Measurements from ENCODE around the gene IZUMO1R.

DNA sequence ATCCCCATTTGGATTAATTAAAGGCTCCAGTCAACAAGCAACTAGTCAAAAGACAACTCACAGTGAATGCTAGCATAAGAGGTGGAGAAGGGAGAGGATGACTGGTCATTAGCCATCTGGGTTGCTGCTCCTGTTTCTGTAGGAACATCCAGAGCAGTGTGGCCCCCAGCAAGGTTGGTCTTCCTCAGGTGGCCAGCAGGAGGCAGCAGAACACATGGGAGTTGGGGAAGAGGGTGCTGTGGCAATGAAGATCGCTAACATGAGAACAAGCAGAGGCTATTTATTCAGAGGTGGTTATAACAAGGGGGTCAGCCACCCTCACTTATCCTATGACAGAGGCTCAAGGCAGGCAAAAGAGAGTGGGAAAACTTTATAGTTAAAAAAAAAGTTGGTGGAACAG, 21.3 kb downstream of the IZUMO1R start:
- TF ChIP-seq, protein P1, sequence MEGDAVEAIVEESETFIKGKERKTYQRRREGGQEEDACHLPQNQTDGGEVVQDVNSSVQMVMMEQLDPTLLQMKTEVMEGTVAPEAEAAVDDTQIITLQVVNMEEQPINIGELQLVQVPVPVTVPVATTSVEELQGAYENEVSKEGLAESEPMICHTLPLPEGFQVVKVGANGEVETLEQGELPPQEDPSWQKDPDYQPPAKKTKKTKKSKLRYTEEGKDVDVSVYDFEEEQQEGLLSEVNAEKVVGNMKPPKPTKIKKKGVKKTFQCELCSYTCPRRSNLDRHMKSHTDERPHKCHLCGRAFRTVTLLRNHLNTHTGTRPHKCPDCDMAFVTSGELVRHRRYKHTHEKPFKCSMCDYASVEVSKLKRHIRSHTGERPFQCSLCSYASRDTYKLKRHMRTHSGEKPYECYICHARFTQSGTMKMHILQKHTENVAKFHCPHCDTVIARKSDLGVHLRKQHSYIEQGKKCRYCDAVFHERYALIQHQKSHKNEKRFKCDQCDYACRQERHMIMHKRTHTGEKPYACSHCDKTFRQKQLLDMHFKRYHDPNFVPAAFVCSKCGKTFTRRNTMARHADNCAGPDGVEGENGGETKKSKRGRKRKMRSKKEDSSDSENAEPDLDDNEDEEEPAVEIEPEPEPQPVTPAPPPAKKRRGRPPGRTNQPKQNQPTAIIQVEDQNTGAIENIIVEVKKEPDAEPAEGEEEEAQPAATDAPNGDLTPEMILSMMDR (IDR thresholded peaks at IDR 0.05; ENCODE audit: low read length): peak; percentile 84
- TF ChIP-seq EZH2 (IDR thresholded peaks at IDR 0.05; ENCODE audit: borderline replicate concordance, low read length): no peak

All from OCI-LY1 (cell line).